GM19193 (cell line): ENCODE data around the gene FHIT.

Experiments used
- POLR2A ChIP-seq: IDR thresholded peaks from 4 replicates; pipeline ENCODE4 v1.6.1; 2011; ENCODE audit not compliant: insufficient read depth, insufficient read length; ENCODE audit errors: extremely low read depth

The FHIT gene

DNA sequence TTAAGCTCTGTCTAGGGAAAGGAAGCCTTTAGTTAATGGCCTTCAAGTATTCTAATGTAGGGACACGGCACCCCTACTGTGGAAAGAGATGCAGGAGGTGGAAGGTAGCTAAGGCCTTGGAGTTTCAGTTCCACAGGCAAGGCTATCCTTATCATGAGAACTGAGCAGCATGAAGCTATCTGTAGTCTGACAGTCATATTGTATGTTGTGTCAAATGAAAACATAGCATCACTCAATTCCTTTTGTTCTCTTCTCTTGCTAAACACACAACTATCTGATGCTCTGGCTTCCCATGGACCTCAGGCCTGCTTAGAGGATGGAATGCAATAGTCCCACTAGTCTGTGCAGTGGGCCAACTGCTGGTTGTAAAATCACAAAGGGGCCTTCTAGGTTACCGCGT, 380.9 kb downstream of the FHIT start:
- TF ChIP-seq POLR2A, result no peak

DNA sequence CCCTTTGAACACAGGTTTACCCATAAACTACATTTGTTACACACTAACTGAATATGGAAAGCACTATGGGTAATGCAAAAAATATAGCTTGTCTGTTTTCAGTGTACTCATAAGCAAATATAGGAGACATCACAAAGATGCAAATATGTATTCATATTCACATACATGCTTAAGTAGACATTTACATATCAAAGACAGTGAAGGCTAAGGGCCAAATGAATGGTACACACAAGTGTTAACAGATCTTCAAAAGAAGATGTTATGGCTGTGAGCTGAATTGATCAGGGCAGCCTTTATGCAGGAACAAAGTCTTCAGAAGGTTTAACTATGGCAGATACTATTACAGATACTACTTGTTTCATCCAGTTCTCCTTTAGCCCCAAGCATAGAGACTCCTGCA, 384.1 kb downstream of the FHIT start:
- TF ChIP-seq POLR2A, result no peak

DNA sequence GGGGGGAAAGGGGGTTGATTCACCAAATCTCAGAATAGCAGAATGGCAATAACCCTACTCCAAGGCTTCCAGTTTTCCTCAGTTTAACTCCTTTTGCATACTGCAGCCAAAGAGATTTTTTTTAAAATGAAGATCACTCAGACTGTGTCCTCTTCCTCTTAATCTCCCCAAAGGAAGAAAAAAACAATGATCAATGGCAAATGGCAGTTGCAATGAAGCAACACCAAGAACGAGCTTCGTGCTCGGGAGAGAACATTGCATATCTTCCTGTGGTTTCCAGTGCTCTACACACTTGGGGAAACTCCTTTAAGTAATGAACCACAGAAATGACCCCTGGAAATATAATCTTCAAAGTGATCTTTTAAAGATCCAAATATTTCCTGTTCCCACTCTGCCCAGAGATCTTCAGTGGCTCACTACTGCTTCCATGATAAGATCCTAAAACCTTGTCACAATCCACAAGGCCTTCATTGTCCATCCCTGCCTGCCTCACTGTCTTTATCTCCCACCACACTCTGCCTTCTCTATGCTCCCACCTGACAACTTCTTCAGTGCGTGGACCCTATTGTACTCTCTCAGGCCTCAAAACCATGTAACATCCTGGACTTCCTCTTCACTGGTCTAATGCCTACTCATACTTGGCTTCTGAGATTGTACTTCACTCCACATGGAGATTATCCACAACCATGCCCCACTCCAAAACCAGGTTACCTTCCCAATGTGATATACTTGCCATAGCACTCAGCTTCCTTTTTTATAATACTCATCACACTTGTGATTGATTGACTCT, 394.8 kb downstream of the FHIT start:
- TF ChIP-seq POLR2A, result no peak

DNA sequence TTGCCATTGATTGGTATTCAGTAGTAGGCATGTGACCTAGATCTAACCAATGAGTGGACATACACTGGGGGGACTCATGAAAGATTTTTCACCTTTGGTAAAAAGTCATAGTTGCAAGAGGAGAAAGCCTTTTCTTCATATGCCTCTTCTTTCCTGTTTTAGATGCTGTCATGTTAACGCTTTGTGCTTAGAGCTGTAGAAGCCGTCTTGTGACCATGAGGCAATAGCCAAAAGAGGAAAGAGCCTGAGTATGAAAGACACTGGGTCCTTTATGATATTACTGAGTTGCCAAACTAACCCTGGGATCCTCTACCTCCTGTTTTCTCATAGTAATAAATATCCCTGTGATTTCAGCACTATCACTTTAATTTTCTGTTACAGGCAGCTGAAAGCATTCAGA, 396.0 kb downstream of the FHIT start:
- no peak for TF ChIP-seq POLR2A

DNA sequence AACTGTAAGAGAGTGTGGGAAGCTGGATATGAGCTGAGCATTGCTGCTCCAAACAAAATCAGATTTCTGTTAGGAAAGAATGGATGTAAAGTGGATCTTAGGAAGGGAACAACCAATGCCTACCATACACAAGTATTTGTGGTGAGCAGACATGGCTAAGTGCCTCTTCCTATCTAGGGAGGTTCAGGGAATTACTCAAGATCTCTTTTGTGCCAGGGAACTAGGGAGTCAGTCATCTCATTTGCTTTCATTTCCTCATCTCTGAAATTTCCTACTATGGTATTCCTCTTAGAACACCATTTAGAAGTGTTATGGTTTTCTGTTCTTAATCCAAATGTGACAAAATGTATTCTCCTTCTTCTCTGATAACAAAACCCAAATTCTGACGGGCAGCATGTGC, 396.5 kb downstream of the FHIT start:
- TF ChIP-seq POLR2A, result no peak

DNA sequence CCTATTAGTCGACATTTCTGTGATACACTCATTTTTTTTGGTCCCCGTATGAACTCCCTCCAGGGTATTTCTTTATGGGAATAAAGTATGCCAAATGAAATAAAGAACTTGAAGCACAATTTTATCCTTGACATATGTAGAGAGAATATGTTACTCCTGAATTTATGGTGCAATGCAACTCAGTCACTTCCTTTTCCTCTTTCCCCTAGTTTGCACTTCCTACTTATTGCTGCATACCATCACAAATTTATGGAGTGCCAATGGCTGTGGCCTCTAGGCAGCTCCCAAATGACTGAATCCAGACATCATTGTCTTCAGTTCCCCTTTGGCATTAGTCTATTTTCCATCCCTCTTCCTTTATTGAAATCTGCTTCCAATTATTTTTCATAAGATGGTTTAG, 403.5 kb downstream of the FHIT start:
- TF ChIP-seq POLR2A, result no peak

DNA sequence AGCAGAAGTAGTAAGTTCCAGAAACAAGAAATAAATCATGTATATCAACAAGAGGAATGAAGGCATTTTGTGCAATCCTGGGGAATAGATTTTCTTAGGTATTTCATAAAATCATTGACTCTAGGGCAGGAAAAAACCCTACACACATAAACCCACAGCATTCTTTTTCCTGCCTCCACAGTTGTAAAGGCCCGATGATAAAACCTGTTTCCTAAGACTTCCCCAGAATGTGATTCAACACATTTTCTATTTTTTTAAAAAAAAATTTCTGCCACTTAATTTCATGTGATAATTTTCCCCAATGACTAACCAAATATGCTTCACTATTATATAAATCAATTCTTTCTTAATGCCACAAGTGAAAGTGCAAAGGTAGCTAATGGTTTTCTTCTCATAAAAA, 407.0 kb downstream of the FHIT start:
- no peak for TF ChIP-seq POLR2A

DNA sequence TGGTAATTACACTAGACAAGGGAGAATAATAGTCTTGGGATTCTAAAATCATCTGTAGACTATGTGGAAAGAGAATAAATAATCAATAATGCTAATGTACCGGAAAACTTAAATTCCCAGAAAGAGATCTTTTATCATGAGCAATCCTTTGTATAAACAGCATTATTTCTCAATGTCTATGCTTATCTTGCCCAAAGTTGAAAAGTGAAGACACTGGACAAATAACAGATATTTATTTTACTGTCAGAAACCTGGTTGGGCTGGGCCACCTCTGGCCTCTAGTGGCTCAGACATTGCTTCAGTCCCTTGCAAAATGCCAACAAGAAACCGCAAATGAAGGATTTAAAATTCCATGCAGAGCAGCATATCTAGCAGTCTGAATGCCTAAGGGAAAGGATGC, 409.9 kb downstream of the FHIT start:
- no peak for TF ChIP-seq POLR2A

DNA sequence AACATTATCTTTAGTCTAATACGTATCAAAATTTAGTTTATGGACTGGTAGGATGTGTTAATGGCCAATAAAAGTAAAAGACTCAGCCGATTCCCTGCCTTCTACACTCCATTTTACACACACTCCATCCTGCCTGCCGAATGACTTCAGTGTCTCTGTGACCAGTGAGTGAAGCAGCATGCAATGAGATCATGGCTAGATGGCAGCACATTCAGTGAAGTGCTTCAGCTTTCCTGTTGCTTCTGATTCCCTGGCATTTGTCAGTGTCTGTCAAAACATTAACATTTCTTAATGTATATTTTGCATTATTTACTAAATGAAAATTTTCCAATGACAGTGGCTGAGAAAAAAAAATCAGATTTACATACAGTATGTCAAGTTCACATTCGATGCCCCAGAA, 412.0 kb downstream of the FHIT start:
- no peak for TF ChIP-seq POLR2A

DNA sequence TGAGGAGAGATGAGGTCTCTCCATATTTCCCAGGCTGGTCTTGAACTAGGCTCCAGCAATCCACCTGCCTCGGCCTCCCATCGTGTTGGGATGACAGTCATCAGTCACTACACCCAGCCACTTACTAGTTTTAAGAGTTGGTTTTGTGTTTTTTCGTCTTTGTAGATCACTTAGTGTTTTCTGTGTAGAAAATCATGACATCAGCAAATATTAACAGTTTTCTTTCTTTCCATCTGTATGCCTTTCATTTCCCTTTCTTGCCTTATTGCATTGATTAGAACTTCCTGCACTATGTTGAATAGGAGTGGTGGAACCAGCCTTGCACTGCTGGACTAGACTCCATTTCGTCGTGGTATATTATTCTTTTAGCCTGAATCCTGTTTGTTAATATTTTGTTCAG, 415.5 kb downstream of the FHIT start:
- no peak for TF ChIP-seq POLR2A

DNA sequence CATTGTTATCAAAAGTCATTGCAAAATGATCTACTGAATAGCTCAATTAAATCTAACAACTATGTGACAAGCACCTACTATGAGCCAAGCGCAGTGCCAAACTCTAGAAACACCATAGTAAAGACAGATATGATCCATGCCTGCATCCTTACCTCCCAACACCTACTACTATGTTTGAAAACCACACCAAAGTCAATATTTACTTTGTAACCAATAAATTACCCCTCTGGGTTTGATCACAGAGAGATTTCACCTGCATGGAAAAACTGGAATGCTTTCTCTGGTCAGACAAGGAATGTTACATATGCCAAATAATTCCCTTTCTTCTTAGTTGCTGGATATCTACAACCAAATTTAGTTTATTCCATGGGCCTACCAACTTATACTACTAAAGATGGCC, 422.2 kb downstream of the FHIT start:
- TF ChIP-seq POLR2A, result no peak

DNA sequence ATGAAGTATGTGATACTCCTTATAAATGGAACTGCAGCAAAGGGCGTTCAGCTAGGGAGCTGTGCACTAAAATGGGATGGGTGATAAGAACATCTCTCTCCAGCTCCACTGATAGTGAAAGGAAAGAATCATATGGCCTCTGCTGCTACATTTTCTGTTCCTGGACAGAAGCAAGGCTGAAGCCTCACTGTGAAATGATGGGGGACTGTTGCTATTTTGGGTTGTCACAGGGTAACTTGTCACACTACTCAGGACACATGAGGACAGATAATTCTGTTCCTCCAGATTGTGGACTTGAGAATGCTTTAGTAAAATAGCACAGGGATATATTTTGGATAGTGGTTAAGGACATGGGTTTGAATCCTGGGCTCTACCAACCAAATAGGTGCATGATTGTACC, 423.6 kb downstream of the FHIT start:
- TF ChIP-seq POLR2A, result no peak

DNA sequence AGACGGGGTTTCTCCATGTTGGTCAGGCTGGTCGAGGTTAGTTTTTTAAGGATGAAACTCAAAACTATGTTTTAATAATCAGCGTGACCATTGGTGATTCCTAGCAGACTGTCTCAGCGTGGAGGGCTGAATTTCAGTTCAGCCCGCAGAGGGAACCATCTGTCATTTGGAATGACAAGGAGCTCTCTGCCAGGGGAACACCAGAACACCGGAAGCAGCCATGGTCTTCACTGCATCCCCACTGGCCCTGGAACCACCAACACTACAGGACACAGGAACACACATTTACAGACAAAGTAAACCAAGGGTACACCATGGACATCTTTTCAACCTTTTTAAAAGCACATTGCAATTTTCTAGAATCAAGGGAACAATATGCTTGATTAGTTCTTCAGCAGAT, 424.7 kb downstream of the FHIT start:
- TF ChIP-seq POLR2A, result no peak

DNA sequence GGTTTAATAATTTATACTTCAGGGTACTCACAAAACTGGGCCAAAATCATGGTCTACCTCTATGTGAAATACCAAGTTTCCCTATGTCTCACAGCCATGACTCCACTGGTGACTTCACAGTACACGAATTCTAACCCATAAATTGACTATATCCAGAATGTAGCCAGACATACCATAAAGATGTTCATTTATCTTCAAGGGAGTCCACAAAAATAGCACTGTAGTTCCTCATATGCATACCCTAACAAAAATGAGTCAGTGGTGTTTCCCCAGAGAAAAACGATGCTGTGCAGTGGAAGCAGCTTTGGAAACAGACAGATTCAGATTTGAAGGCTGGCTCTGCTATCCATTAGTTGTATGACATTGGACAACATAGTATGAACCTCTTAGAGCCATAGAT, 438.8 kb downstream of the FHIT start:
- no peak for TF ChIP-seq POLR2A

DNA sequence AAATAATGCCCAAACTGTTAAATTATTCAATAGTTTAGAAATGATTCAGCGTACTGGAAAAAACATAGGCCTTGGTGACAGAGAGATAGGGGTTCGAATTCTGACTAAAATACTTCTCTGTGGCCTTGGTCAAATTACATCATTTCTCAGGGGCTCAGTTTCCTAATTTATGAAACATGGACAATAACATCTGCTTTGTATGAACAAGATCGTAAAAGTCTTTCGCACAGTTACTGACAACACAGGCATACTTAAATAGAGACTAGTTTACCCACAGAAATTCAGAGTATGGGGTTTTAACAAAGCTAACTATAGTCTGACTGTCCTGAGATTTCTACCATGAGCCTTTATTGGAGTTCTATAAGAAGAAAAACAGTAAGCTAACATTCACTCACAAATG, 440.4 kb downstream of the FHIT start:
- TF ChIP-seq POLR2A, result no peak

DNA sequence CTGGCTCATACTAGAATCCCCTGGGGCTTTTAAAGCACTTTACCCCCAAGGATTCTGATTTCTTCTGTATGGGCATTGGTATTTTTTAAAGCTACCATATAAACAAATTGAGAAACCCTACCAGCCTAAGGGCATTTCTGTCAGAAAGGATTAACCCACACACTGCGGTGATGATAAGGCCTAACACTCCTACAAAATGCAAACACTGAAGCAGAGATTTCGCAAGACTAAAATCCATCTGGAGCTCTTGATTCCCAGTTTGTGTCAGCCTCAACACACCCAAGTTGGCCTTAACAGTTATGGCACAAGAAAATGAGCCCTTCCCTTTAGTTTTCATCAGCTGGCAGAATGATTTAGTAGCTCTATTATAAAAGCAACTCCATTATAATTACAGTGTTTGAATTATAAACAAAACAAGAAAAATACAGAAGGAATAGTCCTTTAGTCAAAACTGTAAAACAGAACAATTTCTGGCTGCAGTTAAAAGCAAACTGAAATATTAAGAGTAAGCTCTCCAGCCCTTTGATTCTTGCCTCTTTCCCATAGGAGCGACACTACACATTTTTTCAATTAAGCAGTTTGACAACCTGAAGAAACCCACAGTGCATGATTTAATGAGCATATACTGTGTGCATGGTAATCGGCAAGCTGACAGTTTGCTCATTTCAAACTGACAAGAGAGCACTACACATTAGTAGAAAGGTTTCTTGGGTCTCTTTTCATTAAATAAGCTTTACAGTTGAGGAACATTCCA, 441.2 kb downstream of the FHIT start:
- no peak for TF ChIP-seq POLR2A
